ENCODE measurements around the gene SPPL2A.

DNA sequence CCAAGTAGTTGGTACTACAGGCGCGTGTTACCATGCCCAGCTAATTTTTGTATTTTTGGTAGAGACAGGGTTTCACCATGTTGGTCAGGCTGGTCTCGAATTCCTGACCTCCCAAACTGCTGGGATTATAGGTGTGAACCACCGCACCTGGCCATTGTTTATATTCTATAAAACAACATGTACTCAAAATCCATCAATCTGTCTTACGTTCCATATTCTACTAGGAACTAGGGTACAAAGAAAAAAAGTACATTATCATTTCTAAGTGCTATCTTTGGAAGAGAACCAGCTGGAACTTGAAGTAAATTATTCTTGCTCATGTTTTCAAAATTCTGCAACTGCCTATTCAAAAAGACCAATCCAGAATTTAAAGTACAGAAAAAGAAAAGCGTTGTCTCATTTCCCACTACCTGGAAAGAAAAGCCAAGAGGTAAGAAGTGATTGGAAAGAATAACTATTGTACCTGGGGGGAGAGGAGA lies 15.2 kb downstream of the SPPL2A start:
- TF ChIP-seq, protein P1, sequence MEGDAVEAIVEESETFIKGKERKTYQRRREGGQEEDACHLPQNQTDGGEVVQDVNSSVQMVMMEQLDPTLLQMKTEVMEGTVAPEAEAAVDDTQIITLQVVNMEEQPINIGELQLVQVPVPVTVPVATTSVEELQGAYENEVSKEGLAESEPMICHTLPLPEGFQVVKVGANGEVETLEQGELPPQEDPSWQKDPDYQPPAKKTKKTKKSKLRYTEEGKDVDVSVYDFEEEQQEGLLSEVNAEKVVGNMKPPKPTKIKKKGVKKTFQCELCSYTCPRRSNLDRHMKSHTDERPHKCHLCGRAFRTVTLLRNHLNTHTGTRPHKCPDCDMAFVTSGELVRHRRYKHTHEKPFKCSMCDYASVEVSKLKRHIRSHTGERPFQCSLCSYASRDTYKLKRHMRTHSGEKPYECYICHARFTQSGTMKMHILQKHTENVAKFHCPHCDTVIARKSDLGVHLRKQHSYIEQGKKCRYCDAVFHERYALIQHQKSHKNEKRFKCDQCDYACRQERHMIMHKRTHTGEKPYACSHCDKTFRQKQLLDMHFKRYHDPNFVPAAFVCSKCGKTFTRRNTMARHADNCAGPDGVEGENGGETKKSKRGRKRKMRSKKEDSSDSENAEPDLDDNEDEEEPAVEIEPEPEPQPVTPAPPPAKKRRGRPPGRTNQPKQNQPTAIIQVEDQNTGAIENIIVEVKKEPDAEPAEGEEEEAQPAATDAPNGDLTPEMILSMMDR (IDR thresholded peaks at IDR 0.05), result no peak
- TF ChIP-seq POLR2A (IDR thresholded peaks at IDR 0.05) (no peak), POLR2AphosphoS5 (IDR thresholded peaks at IDR 0.05) (no peak)
